HG02610 (cell line): ENCODE results near the gene ZIC4.

Source experiments
- ATAC-seq: cut with Tn5 transposase; IDR thresholded peaks from one replicate; pipeline ENCODE4 v1.9.1; 2021; ENCODE audit warnings: mild to moderate bottlenecking, moderate library complexity; ENCODE audit not compliant: unreplicated experiment

ZIC4 gene

GRCh38 chr3:147406028-147406931 lies at the start of gene ZIC4:
TSS of gene ZIC4 (minus strand) at chr3:147406543. CDS start at chr3:147402797, 3,746 bp downstream.
- ATAC-seq, result no peak

GRCh38 chr3:147449669-147450068 lies 43.3 kb upstream of the ZIC4 start:
- ATAC-seq, result no peak

GRCh38 chr3:147447224-147447623 lies 40.9 kb upstream of the ZIC4 start:
- ATAC-seq, result no peak

- no peak for ATAC-seq
These were observed 25.4 kb upstream of the ZIC4 start for GRCh38 chr3:147431751-147432150.

GRCh38 chr3:147428754-147429153 lies 22.4 kb upstream of the ZIC4 start:
- no peak for ATAC-seq

- ATAC-seq, result no peak
These were observed 22.0 kb upstream of the ZIC4 start for GRCh38 chr3:147428326-147428725.

- ATAC-seq, result no peak
These were observed 21.4 kb upstream of the ZIC4 start for GRCh38 chr3:147427746-147428145.

GRCh38 chr3:147426931-147427330 lies 20.6 kb upstream of the ZIC4 start:
- no peak for ATAC-seq

GRCh38 chr3:147425388-147425850 lies 19.1 kb upstream of the ZIC4 start:
- ATAC-seq, result no peak

GRCh38 chr3:147424581-147425387 lies 18.4 kb upstream of the ZIC4 start:
- ATAC-seq, result no peak

- ATAC-seq, result no peak
These were observed 17.6 kb upstream of the ZIC4 start for GRCh38 chr3:147423798-147424580.

- no peak for ATAC-seq
These were observed 17.1 kb upstream of the ZIC4 start for GRCh38 chr3:147423537-147423797.

GRCh38 chr3:147422601-147423536 lies 16.5 kb upstream of the ZIC4 start:
- ATAC-seq, result no peak

- no peak for ATAC-seq
These were observed 15.9 kb upstream of the ZIC4 start for GRCh38 chr3:147422196-147422595.

- ATAC-seq, result no peak
These were observed 15.0 kb upstream of the ZIC4 start for GRCh38 chr3:147421184-147421912.

- ATAC-seq, result no peak
These were observed 14.2 kb upstream of the ZIC4 start for GRCh38 chr3:147420353-147421183.

GRCh38 chr3:147419781-147420224 lies 13.5 kb upstream of the ZIC4 start:
- no peak for ATAC-seq
